22Rv1 (cell line): ENCODE results near the gene LTBP2.
"Not testable (repeated sequence)": the region's sequence is repeated elsewhere in the genome, so short reads cannot be mapped to it uniquely, and the experiment has no call there.

Experiments
- H3K27ac ChIP-seq: fragments of 450-650 bp; 2 replicates; pipeline ENCODE4 v1.5.1; 2017
- CTCF ChIP-seq: fragments of 450-650 bp; IDR thresholded peaks from 2 replicates; pipeline ENCODE4 v1.5.1; 2017; ENCODE audit warnings: mild to moderate bottlenecking
- ZFX ChIP-seq: fragments of 450-650 bp; IDR thresholded peaks from 2 replicates; pipeline ENCODE4 v1.6.1; 2017; ENCODE audit warnings: antibody characterized with exemption, borderline replicate concordance

The LTBP2 gene

GRCh38 chr14:74538411-74539391, 73.3 kb downstream of the LTBP2 start:
- no peak overlapping the region for H3K27ac ChIP-seq
- TF ChIP-seq CTCF (no peak), ZFX (no peak)

- H3K27ac ChIP-seq: not testable (repeated sequence)
These were observed 75.7 kb downstream of the LTBP2 start for GRCh38 chr14:74536336-74536735.

GRCh38 chr14:74535756-74536325, 76.2 kb downstream of the LTBP2 start:
- TF ChIP-seq CTCF: no peak
- TF ChIP-seq ZFX: no peak
- H3K27ac ChIP-seq: no peak overlapping the region

- no peak for TF ChIP-seq ZFX
- no peak for TF ChIP-seq CTCF
These were observed 78.5 kb downstream of the LTBP2 start for GRCh38 chr14:74533576-74533975.

GRCh38 chr14:74532246-74532645, 79.8 kb downstream of the LTBP2 start:
- TF ChIP-seq CTCF (no peak), ZFX (no peak)
- no peak overlapping the region for H3K27ac ChIP-seq

More at GRCh38 chr14:74533576-74533975, 78.5 kb downstream of the LTBP2 start:
- H3K27ac ChIP-seq: no peak overlapping the region

GRCh38 chr14:74531467-74531866, 80.6 kb downstream of the LTBP2 start:
- no peak overlapping the region for H3K27ac ChIP-seq
- no peak for TF ChIP-seq ZFX
- peak; percentile 27 for TF ChIP-seq CTCF

GRCh38 chr14:74531006-74531405, 81.0 kb downstream of the LTBP2 start:
- H3K27ac ChIP-seq: no peak overlapping the region
- TF ChIP-seq CTCF (no peak), ZFX (no peak)
